Measurements from ENCODE around the gene EFCAB8. TPM values are rescaled to one million over a fixed set of nuclear protein-coding genes. Genes with fewer than 3 reads are reported as not detected.

Gene EFCAB8
- total RNA-seq, 1 donor = not detected

- DNase-seq (ENCODE audit: low read depth) = no peak
- H3K4me3 ChIP-seq (ENCODE audit: low read depth, low read length) = no peak overlapping the region
- TF ChIP-seq CTCF (IDR thresholded peaks at IDR 0.05; ENCODE audit: insufficient read depth, low read length) = no peak
Observed at GRCh38 chr20:32980990-32981389, 122.3 kb downstream of the EFCAB8 start.

DNA sequence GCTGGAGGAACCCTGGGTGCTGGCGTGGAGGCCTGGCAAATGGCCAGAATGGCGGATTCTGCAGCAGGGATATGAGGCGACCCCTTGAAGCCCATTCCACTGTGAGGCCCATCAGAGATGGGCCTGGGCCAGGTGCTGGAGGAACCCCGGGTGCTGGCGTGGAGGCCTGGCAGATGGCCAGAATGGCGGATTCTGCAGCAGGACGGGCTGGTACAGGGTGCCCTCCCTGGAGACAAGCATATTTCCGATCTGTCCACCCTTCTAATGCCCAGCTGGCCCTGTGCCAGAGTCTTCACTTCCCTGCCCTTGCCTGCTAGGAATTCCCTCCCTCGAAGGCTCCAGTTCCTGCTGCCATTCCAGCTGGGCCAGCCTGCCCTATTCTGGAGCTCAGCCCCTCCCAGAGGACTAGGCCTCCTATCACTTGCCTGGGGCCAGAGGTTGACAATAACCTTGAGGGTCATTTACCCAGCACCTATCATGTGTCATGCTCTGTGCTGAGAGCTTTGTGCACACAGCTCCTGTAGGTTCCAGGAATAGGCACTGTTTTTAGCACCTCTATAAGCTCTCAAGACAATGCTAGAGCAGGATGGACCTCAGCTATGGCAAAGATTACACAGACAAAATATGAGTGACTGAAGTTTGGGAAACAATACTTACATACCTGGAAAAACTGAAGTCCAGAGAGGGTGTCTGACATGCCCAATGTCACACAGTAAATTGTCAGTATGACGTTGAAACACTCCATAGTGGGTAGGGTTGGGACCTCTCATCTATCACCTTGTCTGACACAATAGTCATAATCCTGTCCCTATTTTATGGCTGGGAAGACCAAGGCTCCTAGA is 124.1 kb downstream of the EFCAB8 start:
- no peak for DNase-seq (ENCODE audit: low read depth)
- TF ChIP-seq CTCF (IDR thresholded peaks at IDR 0.05; ENCODE audit: insufficient read depth, low read length) = no peak
- H3K4me3 ChIP-seq (ENCODE audit: low read depth, low read length) = no peak overlapping the region

DNA sequence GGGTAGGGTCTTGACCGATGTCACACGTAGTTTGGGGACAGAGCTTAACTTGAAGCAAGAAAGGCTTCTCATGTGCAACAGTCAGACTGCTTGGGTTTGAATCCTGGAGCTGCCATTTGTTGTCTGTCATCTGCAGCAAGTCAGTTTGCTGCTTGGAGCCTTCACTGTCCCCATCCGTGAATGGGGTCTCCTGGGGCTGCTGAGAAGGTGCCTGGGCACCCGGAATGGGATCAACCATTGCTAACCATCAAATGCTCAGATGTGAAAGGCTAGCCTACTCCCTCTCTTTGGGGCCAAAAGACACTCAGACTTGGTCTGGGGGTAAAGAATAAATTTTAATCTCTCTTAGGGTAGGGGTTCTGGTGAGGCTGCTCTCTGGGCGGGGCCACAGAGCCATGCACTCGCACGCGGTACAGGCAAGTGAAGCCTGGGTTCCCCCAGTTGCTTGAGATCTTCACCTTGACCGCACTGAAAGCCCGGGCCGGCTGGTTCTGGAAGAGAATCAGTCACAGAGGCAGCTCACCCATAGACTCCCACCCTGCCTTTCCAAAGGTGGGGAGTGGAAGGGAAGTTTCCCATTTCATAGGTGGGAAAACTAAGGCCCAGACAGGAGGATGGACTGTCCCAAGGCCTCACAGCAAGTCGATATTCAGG is 124.9 kb downstream of the EFCAB8 start:
- no peak for TF ChIP-seq CTCF (IDR thresholded peaks at IDR 0.05; ENCODE audit: insufficient read depth, low read length)
- no peak for DNase-seq (ENCODE audit: low read depth)
- H3K4me3 ChIP-seq (ENCODE audit: low read depth, low read length) = no peak overlapping the region

GRCh38 chr20:32984196-32984595 is 125.5 kb downstream of the EFCAB8 start:
- no peak for TF ChIP-seq CTCF (IDR thresholded peaks at IDR 0.05; ENCODE audit: insufficient read depth, low read length)
- H3K4me3 ChIP-seq (ENCODE audit: low read depth, low read length) = no peak overlapping the region
- no peak for DNase-seq (ENCODE audit: low read depth)

DNA sequence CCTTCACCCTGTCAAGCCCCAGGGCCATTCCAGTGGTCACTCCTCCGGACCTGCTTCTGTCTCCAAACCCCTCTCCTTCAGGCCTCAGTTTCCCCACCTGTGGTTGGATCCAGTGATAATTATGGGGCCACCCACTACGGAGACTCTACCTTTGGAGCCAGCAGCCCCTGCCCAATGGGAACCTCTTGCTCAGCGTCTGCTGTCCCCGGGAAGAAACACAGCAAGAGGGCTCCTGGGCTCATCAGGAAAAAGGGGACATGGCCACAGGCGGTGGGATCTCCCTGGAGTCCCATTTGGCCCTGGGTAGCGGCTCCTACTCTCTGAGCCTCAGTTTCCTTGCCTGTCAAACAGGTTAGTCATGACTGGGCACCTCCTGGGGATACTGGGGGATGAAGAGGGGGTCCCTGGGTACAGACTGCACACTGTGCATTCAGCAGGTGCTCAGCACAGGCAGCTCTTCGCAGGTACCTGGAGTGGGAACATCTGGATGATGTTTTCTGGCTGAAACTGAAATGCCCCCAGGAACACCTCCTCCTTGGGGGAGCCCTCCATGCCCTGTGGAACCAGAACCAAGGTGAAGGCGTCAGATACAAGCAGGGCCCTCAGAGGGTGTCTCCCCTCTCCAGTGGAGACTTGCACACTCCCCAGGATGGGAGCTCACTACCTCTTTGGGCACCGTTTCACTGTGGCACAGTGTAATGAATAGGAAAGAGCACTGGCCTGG is 126.1 kb downstream of the EFCAB8 start:
- H3K4me3 ChIP-seq (ENCODE audit: low read depth, low read length) = no peak overlapping the region
- no peak for TF ChIP-seq CTCF (IDR thresholded peaks at IDR 0.05; ENCODE audit: insufficient read depth, low read length)
- DNase-seq (ENCODE audit: low read depth) = no peak

DNA sequence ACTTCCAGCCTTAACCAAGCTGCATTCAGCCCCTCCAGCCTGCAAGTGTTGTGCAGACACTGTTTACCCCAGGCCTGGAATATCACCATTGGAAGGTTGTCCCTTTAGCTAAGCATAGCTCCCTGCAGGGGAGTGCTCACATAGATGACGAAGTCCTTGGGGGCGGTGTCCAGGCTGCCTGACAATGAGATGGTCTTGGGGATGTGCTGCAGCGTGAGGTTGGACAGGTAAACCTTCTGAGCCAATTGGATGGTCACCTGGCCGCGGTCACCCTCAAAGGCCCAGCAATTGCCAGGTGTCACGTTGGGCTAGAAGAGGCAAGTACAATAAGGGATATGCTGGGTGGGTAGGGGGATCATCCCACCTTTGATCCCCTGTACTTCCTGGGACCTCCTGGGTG is 126.9 kb downstream of the EFCAB8 start:
- H3K4me3 ChIP-seq (ENCODE audit: low read depth, low read length) = no peak overlapping the region
- TF ChIP-seq CTCF (IDR thresholded peaks at IDR 0.05; ENCODE audit: insufficient read depth, low read length) = no peak
- DNase-seq (ENCODE audit: low read depth) = no peak
